SKM-1 treated with dmso at 0.1 percent for 144 hours (cell line): ENCODE results near the gene ATP6V0A4.
"Not testable (repeated sequence)": the region's sequence is repeated elsewhere in the genome, so short reads cannot be mapped to it uniquely, and the experiment has no call there.

Source experiments
- DNase-seq: peaks from one replicate; lab custom pipeline; 2025; ENCODE audit not compliant: unreplicated experiment; lab: John Stamatoyannopoulos, UW

Gene ATP6V0A4

DNA sequence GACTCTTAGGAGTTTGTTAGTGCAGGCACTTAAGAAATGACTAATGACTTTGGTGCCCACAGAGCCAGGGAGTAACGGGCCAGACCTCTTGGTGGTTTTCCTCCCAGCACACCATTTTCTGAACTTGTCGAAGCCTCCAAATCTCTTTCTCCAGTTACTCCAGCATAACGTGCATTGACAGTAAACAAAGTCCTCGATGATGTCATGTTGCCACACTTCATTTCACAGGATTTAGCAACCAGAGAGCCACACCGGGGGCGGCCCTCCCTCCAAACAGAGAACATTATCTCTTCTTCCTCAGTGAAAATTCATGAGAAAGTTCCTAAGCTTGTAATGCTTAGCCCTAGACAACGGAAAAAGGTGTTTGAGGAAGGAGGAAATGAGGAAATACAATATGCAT, 92.8 kb downstream of the ATP6V0A4 start:
- peak; percentile 33 for DNase-seq

DNA sequence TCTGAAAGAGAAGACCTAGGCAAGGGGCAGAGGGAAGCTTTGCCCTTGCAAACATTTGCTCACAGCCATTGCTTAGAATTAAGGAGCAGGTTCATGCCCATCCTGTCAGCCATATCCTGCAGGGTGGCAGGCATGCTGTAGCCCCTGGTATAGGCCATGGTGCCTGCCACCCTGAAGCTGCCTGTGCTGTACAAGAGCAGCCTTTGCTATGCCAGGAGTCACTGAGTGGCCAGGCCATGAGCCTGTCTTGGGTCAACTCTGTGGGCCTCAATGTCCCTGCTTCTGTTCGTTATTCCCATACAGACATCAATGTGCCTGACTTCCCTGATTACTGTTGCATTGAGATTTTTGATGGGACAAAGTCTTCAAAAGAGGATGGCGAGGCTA, 96.5 kb downstream of the ATP6V0A4 start:
- no peak for DNase-seq

DNA sequence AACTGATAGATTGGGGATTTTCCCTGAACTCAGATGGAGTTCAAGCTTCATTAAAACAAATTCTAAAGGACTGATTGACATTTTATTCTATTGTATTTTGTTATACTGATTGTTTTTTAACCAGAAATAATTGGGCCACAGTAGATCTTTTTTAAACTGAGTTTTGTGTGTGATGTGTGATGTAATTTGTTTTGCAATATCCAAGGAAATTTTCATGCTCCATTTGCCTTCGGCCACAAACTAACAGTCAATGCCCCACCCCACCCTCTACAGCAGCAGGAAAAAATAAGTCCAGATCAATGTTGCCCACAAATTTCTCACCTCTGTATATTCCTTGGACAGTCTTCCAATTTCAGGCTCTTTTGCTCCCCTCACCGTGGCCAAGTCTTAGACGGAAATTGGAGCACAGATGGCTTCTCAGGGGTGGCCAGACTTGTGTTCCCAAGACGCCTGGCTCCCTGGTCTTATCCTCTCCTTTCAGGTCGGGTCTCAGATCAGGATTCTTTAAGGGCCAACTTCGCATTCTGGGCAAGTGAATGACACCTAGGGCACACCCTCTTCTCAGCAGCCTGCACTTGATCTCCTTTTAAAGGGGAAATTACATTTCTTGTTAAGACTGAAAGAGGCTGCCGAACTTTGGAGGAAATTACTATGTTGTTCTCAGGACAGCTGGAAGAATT, 97.0 kb downstream of the ATP6V0A4 start, which contains the start of gene SVOPL:
Gene SVOPL, minus strand, starts transcription at position 506 of the 680 bp plus-strand sequence. CDS start 22,317 bp downstream, outside the sequence.
- DNase-seq = no peak

DNA sequence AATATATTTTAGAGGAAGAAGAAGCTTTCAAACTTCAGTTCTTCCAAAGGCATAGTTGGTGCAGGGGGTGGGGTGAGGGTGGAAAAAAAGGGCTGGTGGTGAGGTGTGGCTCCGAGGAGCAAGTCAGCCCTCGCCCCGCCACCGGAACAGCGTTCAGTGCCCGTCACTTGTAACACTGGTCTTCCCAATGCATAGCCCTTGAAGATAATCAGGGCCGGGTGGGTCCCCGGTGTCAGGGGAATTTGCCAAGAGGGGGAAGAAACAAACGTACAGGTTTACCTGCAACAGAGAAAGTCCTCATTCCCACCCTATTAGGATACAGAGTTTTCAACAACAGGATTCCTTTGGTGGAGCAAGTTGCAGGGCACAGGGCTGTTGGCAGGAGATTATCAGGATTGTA, 98.3 kb downstream of the ATP6V0A4 start:
- no peak for DNase-seq

DNA sequence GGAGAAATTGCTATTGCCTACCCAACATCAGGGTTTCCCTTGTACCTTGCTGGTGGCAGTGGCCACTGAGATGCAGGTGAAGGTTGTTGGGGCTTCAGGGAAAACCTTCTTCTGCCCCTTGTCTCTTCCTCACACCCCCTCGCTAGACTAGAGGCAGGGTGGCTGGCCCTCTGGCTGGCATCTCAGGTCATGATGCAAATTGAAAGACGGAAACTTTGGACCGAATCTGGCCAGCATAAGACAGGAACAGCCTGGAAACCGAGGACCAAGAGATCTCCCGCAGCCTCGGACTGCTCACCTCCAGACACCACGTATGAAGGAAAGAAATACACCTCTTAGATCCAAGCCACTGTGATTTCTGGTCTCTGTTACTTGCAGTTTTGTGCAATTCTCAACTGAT, 99.7 kb downstream of the ATP6V0A4 start:
- DNase-seq = no peak

- DNase-seq = no peak
These were observed 100.3 kb downstream of the ATP6V0A4 start for GRCh38 chr7:138697535-138698182.

- DNase-seq = not testable (repeated sequence)
These were observed 102.2 kb downstream of the ATP6V0A4 start for GRCh38 chr7:138695776-138696175.

DNA sequence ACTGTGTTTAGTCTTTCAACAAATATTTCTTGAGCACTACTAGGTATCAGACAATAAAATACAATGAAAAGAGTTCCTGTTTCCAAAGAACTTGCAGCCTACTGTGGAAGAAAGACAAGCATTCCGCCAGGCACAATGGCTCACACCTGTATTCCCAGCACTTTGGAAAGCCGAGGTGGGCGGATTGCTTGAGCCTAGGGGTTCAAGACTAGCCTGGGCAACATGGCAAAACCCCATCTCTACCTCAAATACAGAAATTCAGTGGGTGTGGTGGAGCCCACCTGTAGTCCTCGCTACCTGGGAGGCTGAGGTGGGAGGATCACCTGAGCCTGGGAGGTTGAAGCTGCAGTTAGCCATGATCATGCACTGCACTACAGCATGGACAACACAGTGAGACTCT, 102.9 kb downstream of the ATP6V0A4 start:
- no peak for DNase-seq

GRCh38 chr7:138691178-138691577, 106.8 kb downstream of the ATP6V0A4 start:
- DNase-seq = no peak

- DNase-seq = no peak
These were observed 107.5 kb downstream of the ATP6V0A4 start for GRCh38 chr7:138690495-138690894.

GRCh38 chr7:138688037-138688436, 110.0 kb downstream of the ATP6V0A4 start:
- DNase-seq = not testable (repeated sequence)

DNA sequence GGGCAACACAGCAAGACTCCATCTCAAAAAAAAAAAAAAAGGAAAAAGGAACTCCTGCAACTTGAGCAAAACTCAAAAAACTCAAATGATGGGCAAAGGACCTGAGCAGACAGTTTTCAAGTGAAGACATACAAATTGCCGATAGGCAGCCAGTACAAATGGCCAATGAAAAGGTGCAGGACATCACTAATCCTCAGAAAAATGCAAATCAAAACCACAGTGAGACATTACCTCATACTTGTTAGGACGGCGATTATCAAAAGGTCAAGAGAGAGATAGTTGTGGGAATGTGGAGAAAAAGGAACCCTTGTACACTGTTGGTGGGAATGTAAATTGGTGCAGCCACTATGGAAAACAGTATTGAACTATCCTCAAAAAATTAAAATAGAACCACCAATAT, 113.7 kb downstream of the ATP6V0A4 start:
- no peak for DNase-seq

DNA sequence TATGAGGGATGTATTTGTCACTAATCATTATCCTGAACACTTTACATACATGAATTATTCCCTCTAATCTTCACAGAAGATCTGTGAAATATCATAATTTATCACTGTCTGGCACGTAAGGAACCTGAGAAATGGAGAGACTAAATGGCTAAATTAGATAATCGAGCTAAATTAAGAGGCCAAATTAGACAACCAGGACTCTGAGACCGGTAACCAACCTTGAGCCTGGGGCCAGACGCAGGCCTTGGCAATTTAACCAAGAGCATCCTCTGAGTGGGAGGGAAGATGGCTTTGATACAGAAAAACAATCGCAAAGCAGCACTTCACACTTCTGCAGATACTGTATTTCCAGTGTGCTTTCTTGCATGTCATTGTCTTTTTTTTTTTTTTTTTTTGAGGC, 118.2 kb downstream of the ATP6V0A4 start:
- no peak for DNase-seq

DNA sequence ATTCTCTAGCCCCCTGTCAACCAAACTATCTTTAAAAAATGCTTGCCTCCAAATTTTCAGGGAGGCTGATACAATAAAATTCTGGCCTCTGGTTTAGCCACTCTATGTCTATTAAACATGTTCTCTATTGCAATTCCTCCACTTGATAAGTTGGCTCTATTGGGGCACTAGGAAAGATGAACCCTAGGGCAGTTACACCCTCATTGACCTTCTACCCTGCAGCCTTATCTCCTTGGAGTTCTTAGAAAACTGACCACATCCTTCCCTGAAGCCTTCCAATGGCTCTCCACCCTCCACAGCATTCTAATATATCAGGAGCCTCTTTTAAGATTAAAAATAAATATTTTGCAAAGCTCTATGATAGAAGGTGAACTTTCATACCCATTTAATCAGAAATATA, 127.4 kb downstream of the ATP6V0A4 start:
- no peak for DNase-seq

GRCh38 chr7:138669364-138669763, 128.6 kb downstream of the ATP6V0A4 start:
- no peak for DNase-seq

- DNase-seq = no peak
These were observed 129.1 kb downstream of the ATP6V0A4 start for GRCh38 chr7:138668946-138669345.

- DNase-seq = no peak
These were observed 129.8 kb downstream of the ATP6V0A4 start for GRCh38 chr7:138668229-138668596.

- no peak for DNase-seq
These were observed 130.3 kb downstream of the ATP6V0A4 start for GRCh38 chr7:138667535-138668228.

DNA sequence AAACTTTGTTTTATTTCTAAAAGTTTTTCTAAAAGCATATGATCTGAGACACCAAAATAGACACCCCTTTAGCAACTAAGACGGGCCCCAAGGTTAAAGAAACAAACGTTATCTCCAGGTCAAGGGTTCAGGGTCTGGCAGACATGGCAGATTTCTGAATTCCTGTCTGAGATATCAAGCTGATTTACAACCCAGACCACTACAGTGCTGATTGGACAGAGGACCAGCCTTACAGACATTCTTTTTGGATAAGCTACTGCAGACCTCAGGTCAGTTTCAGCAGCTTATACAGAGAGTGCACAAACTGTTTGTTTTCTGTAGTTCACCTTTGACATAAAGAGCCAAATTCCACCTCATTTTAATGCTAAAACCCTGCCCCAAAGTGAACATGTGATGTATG, 131.6 kb downstream of the ATP6V0A4 start:
- DNase-seq = no peak

DNA sequence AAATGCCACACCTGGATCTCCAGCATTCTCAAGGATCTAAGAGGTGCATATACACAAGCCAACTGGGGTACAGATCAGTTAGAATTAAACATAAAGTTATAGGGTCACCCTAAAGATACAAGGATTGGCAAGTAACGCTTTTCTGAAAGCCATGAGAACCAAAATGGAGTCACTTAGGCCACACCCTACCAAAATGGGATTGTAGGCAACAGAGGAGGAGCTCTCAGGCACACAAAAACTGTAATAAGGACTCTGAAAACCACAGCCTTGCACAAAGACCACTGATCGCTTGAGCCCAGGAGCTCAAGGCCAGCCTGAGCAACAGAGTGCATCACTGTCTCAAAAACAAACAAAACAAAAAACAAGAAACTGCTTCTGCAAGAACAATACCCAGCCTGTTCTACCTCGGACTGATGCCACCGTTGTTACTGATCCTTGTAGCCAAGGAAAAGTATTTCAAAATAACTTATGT, 132.3 kb downstream of the ATP6V0A4 start:
- no peak for DNase-seq

- DNase-seq = no peak
These were observed 132.7 kb downstream of the ATP6V0A4 start for GRCh38 chr7:138665249-138665648.
